ENCODE measurements around the gene POLR1A. TPM values are rescaled to one million over a fixed set of nuclear protein-coding genes. Genes with fewer than 3 reads are reported as not detected.

Gene POLR1A
- total and polyA plus RNA-seq, 2 experiments from 2014 or later = 6.3 to 19.0 TPM

GRCh38 chr2:86082756-86083155 is 22.9 kb downstream of the POLR1A start:
- no peaks in the 10 kb centered on the region for H3K36me3 ChIP-seq (replicated peaks; ENCODE audit: insufficient read depth, low read depth)
- no peaks in the 10 kb centered on the region for H4K20me1 ChIP-seq (ENCODE audit: insufficient read depth, poor library complexity, severe bottlenecking)
- no peak overlapping the region for H3K4me2 ChIP-seq
- TF ChIP-seq, protein P1, sequence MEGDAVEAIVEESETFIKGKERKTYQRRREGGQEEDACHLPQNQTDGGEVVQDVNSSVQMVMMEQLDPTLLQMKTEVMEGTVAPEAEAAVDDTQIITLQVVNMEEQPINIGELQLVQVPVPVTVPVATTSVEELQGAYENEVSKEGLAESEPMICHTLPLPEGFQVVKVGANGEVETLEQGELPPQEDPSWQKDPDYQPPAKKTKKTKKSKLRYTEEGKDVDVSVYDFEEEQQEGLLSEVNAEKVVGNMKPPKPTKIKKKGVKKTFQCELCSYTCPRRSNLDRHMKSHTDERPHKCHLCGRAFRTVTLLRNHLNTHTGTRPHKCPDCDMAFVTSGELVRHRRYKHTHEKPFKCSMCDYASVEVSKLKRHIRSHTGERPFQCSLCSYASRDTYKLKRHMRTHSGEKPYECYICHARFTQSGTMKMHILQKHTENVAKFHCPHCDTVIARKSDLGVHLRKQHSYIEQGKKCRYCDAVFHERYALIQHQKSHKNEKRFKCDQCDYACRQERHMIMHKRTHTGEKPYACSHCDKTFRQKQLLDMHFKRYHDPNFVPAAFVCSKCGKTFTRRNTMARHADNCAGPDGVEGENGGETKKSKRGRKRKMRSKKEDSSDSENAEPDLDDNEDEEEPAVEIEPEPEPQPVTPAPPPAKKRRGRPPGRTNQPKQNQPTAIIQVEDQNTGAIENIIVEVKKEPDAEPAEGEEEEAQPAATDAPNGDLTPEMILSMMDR (IDR thresholded peaks at IDR 0.05; ENCODE audit: poor library complexity) = no peak
- TF ChIP-seq EZH2 (IDR thresholded peaks at IDR 0.05; ENCODE audit: borderline replicate concordance) = no peak
- no peak for TF ChIP-seq EZH2phosphoT487 (IDR thresholded peaks at IDR 0.05; ENCODE audit: low read depth, severe bottlenecking, unreplicated experiment)
- no peak overlapping the region for H2AFZ ChIP-seq
- no peak overlapping the region for H3K27ac ChIP-seq
- no peaks in the 10 kb centered on the region for H3K9me3 ChIP-seq (ENCODE audit: low read depth)
- H3K4me1 ChIP-seq (ENCODE audit: insufficient read depth) = peaks cover 8% of the 10 kb centered on the region
- no peaks in the 10 kb centered on the region for H3K9me2 ChIP-seq (replicated peaks; ENCODE audit: insufficient read depth)
- H3K27me3 ChIP-seq = no peaks in the 10 kb centered on the region
- WGBS (ENCODE audit: low lambda C conversion rate, missing lambda C conversion rate) = 84% methylated on average over 5 of the region's 5 CpGs
- no peak overlapping the region for H3K4me3 ChIP-seq
- no peak for DNase-seq (ENCODE audit: low spot score)
- no peaks in the 10 kb centered on the region for H3K79me2 ChIP-seq

DNA sequence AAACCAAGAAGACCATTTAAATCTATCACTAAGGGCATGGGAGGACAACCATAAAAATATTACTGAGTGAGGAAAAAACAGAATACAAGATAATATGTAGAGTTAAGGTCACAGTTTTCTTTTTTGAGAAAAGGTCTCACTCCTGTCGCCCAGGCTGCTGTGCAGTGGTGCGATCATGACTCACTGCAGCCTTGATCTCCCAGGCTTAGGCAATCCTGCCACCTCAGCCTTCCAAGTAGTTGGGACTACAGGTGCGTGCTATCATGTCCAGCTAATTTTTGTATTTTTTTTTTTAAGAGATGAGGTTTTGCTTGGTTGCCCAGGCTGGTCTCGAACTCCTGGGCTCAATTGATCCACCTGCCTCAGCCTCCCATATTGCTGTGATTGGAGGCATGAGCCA is 24.0 kb downstream of the POLR1A start:
- Histone ChIP-seq H3K79me2 (no peaks in the 10 kb centered on the region), H3K4me1 (ENCODE audit: insufficient read depth) (peaks cover 8% of the 10 kb centered on the region), H3K4me2 (no peak overlapping the region), H3K27me3 (no peaks in the 10 kb centered on the region), H3K9me2 (replicated peaks; ENCODE audit: insufficient read depth) (no peaks in the 10 kb centered on the region), H3K36me3 (replicated peaks; ENCODE audit: insufficient read depth, low read depth) (no peaks in the 10 kb centered on the region), H4K20me1 (ENCODE audit: insufficient read depth, poor library complexity, severe bottlenecking) (no peaks in the 10 kb centered on the region), H3K9me3 (ENCODE audit: low read depth) (no peaks in the 10 kb centered on the region), H3K27ac (peak overlapping the region; percentile 86), H3K4me3 (no peak overlapping the region), H2AFZ (no peak overlapping the region)
- 95% methylated on average over 4 of the region's 4 CpGs for WGBS (ENCODE audit: low lambda C conversion rate, missing lambda C conversion rate)
- DNase-seq (ENCODE audit: low spot score) = no peak
- TF ChIP-seq EZH2phosphoT487 (IDR thresholded peaks at IDR 0.05; ENCODE audit: low read depth, severe bottlenecking, unreplicated experiment) = no peak
- TF ChIP-seq, protein P1 (IDR thresholded peaks at IDR 0.05; ENCODE audit: poor library complexity) = no peak

GRCh38 chr2:86079981-86080911 is 25.4 kb downstream of the POLR1A start:
- 55% methylated on average over 14 of the region's 14 CpGs for WGBS (ENCODE audit: low lambda C conversion rate, missing lambda C conversion rate)
- Histone ChIP-seq H3K9me3 (ENCODE audit: low read depth) (no peaks in the 10 kb centered on the region), H3K4me3 (no peak overlapping the region), H3K79me2 (no peaks in the 10 kb centered on the region), H2AFZ (no peak overlapping the region), H3K36me3 (replicated peaks; ENCODE audit: insufficient read depth, low read depth) (no peaks in the 10 kb centered on the region), H3K9me2 (replicated peaks; ENCODE audit: insufficient read depth) (no peaks in the 10 kb centered on the region), H3K27me3 (no peaks in the 10 kb centered on the region), H3K4me2 (peak overlapping the region; percentile 41), H3K4me1 (ENCODE audit: insufficient read depth) (peaks cover 8% of the 10 kb centered on the region), H3K27ac (peak overlapping the region; percentile 86), H4K20me1 (ENCODE audit: insufficient read depth, poor library complexity, severe bottlenecking) (no peaks in the 10 kb centered on the region)
- peak; percentile 92 for DNase-seq (ENCODE audit: low spot score)
- TF ChIP-seq, protein P1 (IDR thresholded peaks at IDR 0.05; ENCODE audit: poor library complexity) = peak; percentile 79
- TF ChIP-seq EZH2 (IDR thresholded peaks at IDR 0.05; ENCODE audit: borderline replicate concordance) = no peak
